Measurements from ENCODE around the gene USP4.
"Not testable (repeated sequence)": the region's sequence is repeated elsewhere in the genome, so short reads cannot be mapped to it uniquely, and the experiment has no call there.

USP4 gene

DNA sequence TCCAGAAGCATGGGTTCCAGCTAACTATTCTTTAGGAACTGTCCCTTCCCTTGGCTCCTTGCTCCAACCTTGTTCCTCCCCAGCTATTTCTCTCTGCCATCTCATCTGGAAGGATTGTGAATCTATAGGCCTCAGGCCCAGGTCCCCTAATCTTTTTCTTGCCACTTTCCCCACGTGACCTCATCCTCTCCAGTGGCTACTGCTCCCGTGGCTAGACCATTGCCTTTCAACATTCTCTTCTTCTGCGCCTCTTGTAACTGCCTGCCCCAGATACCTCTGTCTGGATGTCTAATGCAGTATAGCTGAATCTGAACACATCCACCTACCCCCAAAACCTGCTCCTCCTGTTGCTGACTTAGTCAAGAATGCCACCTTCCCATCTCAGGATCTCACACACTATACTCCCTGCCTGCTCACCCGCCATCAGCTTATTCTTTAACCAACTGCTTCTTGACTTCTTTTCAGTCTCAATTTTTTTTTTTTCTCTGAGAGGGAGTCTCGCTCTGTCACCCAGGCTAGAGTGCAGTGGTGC, 13.1 kb upstream of the USP4 start:
- no peak for DNase-seq (ENCODE audit: low read depth in 2 of 3, low spot score in 2 of 3)

DNA sequence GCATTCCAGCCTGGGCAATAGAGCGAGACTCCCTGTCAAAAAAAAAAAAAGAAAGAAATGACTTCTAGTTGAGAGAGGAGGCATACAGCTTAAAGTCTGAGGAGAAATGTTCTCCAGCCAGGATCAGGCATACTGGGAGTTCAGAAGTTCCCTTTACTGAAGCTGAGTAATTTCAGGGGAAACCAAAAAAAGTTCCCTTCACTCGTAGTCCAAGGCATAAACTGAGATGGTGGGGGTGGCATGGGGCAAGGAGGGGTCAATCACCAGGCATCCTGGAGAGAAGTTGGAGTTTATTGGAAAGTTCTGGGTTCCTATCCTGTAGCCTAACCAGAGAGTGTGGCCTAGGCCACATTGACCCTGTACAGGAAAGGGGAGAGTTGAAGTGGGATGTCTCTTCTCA, 12.4 kb upstream of the USP4 start:
- no peak for DNase-seq (ENCODE audit: low read depth in 2 of 3, low spot score in 2 of 3)

DNA sequence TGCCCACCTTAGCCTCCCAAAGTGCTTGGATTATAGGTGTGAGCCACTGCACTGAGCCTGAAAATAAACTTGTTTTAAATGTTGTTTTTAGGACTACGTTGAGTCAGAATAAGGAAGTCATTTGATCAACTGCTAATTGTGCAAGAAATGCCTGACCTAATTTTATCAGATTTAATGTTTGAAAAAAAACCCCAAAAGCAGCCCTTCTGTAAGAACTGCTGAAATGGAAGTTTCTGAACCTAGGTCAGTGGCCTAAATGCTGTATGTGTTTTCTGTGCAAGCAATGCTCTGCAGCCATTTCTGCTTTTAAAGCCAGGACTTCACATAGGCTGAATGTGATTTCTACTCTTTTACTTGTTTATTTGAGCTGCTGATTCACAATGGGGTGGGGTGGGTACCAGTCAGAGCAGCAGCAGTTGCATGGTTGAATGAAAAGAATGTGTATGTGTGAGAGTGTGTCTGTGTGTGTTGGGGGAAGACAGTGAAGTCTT, 11.7 kb upstream of the USP4 start:
- no peak for DNase-seq (ENCODE audit: low read depth in 2 of 3, low spot score in 2 of 3)

DNA sequence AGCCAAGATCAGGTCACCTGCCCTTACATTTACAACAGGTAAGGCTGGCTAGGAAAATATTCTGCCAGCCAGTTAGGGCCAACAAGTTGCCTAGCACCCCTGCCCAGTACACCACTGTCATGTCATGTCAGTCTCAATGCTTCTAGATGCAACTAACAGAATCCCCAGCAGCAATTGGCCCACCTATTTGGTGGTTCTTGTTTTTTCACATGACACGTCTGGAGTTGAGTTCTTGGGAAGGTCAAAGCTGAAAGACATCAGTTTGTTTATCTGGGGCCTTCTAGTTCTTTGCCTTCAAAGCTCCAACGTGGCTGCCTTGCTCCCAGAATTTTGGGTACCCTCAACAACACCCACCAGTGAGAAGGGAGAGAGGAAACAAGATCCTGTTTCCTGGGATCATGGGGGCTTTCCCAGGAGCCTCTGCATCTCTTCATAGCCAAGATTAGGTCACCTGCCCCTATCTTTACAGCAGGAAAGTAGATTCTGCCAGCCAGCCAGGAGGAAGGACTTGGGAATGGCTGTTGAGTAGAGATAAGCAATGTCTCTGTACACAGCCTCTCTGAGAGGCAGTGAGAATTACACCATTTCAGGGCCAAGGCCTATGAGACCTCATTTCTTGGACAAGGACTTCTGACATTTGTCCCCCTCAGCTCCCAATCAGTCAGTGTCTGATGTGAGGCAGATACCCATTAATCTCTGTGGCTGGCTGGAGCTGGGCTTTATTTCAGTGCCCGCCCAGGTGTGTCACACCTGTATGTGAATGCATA, 9.7 kb upstream of the USP4 start:
- no peak for DNase-seq (ENCODE audit: low read depth in 2 of 3, low spot score in 2 of 3)

DNA sequence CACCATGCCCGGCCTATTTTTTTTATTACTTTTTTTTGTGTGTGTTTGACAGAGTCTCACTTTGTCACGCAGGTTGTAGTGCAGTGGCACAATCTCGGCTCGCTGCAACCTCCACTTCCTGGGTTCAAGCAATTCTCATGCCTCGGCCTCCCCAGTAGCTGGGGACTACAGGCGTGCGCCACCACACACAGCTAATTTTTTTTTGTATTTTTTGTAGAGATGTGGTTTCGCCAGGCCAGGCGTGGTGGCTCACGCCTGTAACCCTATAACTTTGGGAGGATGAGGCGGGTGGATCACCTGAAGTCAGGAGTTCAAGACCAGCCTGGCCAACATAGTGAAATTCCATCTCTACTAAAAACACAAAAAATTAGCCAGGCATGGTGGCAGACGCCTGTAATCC, 8.5 kb upstream of the USP4 start:
- not testable (repeated sequence) for DNase-seq (ENCODE audit: low read depth in 2 of 3, low spot score in 2 of 3)

DNA sequence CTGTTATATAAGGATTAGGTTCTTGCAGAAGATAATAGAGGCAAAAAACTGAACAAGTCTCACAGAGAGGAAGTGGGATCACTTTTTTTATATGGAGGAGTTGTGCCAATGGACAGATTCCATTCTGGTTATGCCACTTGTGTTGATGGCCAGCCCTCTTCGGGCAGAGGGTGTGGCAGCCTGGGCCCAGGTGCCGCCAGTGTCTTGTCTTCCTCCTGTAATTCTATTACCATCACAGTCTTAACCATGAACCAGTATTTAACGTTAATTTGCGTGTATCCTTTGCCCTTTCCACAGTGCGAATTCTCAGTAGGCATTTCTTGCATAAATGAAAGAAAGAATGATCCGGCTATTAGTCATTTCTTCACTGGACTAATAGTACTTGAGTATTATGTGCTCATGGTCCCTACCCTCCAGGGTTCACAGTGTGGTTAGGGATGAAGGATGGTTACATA, 7.0 kb upstream of the USP4 start:
- no peak for DNase-seq (ENCODE audit: low read depth in 2 of 3, low spot score in 2 of 3)

DNA sequence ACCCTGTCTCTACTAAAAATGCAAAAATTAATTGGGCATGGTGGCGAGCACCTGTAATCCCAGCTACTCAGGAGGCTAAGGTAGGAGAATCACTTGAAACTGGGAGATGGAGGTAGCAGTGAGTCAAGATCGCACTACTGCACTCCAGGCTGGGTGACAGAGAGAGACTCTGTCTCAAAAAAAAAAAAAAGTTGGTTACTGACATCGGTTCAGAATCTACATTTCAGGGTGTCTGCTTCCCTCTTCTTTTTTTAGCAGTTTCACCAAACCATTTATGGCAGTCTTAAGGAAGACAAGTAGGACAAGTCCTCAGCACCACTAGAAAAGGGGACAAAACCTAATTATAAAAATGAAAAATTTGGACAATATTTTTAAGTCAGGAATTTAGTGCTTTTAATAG, 3.3 kb upstream of the USP4 start:
- no peak for DNase-seq (ENCODE audit: low read depth in 2 of 3, low spot score in 2 of 3)

DNA sequence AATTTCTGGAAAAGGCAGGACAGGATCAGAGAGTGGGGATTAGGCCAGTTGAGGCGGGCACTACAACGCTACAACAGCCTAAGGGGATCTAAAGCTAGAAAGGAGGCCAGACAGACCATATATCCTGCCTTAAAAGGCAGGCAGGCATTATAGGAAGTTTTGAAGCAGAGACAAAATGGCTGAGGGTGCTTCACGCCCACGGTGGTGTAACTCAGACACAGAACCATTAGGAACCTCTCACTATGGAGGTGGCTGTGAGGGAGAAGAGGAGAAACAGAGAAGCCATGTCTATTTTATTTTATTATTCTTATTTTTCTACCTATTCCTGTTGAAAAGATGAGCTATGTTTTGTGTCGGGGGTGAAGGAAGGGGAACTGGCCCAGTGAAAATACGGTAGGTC, 2.1 kb upstream of the USP4 start:
- DNase-seq (ENCODE audit: low read depth in 2 of 3, low spot score in 2 of 3), result no peak

DNA sequence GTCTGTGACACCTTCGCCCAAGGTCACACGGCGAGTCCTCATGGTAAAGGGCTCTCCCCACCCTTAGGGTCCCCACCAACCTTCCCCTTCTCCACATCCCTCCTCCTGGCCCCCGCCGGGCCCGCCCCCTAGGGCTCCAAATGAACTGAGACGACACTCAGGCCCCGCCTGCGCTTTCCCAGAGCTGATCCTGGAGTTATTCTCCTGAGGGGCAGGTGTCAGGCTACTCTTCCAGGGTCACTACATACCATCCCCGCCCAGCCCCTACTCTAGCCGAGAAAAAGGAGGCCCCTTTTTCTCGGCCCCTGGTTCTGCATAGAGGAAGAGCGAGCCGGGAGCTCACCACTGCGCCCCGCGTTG, 292 bp downstream of the USP4 start:
- DNase-seq (ENCODE audit: low read depth in 2 of 3, low spot score in 2 of 3), result peak in 1 of 3 experiments; percentile 7

DNA sequence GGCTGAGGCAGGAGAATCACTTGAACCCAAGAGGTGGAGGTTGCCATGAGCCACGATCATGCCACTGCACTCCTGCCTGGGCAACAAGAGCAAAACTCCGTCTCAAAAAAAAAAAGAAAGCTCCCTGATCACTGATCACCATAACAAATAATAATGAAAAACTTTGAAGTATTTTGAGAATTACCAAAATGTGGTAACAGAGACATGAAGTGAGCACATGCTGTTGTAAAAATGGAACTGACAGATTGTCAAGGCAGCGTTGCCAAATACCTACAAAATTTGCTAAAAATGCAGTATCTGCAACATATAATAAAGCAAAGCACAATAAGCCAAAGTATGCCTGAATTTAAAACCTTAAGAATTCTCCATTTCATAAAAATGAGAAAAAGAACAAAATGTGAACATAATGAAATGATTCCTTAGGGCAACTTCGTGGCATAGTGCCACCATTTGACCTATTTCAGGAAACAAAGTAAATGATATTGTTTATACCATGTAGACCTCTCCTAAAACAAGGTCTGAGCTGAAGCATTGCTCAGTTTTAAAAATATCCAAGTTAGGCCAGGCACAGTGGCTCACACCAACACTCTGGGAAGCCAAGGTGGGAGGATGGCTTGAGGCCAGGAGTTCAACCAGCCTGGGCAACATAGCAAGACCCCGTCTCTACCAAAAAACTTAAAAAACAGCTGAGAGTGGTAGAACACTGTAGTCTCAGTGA, 5.8 kb downstream of the USP4 start:
- no peak for DNase-seq (ENCODE audit: low read depth in 2 of 3, low spot score in 2 of 3)

DNA sequence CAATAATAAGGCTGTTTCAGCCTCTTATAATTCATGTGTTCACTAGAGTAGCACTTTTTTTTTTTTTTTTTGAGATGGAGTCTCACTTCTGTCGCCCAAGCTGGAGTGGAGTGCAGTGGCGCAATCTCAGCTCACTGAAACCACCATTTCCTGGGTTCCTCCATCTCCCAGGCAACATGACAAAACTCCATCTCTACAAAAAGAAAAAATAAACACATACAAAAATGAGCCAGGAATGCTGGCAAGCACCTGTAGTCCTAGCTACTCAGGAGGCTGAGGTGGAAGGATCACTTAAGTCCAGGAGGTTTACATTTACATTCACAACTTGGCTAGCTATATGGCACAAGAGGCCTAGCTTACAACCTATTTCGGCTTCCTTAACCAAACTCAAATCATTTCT, 6.8 kb downstream of the USP4 start:
- no peak for DNase-seq (ENCODE audit: low read depth in 2 of 3, low spot score in 2 of 3)

DNA sequence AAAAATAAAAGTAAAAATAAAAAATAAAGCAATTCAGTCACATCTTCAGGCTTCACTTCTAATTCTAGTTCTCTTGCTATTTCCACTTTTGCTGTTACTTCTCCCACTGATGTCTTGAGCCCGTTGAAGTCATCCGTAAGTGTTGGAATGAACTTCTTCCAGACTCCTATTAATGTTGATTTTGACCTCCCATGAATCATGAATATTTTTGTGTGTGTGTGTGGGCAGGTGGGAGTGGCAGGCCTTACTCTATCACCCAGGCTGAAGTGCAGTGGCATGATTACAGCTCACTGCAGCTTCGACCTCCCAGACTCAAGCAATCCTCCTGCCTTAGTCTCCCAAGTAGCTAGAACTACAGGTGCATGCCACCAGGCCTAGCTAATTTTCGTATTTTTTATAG, 10.7 kb downstream of the USP4 start:
- DNase-seq (ENCODE audit: low read depth in 2 of 3, low spot score in 2 of 3), result no peak

DNA sequence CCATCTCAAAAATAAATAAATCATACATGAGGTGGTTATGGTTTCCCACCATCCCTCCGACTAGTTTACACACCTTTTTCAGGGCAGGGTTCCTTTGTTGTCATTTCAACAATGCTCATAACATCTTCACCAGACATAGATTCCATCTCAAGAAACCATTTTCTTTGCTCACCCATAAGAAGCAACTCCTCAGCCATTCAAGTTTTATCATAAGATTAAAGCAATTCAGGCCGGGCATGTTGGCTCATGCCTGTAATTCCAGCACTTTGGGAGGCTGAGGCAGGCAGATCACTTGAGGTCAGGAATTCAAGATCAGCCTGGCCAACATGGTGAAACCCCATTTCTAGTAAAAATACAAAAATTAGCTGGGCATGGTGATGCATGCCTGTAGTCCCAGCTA, 11.5 kb downstream of the USP4 start:
- DNase-seq (ENCODE audit: low read depth in 2 of 3, low spot score in 2 of 3), result not testable (repeated sequence)

DNA sequence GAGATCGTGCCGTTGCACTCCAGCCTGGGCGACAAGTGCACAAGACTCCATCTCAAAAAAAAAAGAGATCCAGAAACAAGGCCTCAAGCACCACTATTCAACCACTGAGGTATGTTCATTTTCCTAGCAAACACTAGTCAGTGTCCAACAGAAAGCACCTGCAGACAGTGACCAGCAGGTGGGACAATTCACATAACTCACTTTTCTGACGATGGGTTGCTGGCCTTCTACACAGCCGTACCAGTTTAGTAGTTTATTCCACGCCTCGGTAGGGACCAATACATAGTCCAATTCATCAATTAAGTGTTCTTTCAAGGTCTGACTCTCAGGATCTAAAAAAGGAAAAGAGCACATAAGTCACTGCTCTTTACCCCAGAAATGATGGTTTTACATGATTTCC, 12.4 kb downstream of the USP4 start:
- DNase-seq (ENCODE audit: low read depth in 2 of 3, low spot score in 2 of 3), result no peak

DNA sequence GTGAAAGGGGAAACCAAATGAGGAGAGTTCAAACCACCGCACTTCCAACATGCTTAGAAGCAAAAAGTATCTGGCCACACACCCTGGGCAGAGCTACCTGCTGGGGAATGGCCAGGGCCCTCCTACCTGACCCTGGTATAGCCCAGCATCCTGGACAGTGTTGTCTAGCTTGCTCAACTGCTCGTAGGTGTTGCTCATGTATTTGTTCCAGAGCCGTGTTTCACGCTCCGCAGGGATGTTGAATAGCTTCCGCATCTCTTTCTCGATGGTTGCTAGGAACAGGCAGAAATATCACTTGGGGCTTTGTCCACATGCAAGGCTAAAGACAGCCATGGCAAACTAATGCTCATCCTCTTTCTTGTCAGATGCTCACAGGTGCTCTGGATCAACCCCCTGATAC, 15.1 kb downstream of the USP4 start:
- DNase-seq (ENCODE audit: low read depth in 2 of 3, low spot score in 2 of 3), result no peak

DNA sequence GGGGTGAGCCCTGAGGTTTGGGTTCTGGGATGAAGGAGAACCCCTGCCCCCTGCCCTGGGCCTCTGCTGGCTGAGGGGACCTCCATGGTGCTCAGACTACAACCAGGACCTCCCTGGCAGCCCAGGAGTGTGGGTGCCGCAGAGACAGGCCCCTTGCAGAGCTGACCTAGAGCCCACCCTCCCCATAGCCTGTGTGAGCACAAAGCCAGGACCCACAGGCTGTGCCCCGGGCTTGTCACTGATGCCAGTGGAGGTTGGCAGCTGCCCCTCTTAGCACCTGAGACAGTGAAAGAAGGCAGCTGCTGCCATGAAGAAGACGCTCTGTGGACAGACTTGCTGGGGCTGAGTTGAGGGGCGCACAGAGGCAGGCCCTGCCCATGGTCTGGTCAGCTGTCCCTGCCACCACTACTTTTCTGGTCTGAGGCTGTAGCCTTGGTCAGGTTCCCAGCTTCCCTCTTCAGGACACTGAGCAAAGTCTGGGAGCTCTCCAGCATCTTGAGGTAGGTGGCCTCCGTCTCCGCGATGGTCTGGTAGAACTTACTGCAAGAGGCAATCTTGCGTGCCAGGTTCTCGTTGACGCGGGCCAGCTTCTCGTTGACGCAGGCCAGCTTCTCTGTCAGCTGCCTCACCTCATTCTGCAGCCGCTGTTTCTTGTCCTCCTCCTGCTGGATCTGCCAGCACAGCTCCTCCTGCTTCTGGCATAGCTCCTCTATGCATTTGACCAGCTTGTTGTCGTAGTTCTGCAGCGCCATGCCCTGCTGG, 23.0 kb downstream of the USP4 start:
- no peak for DNase-seq (ENCODE audit: low read depth in 2 of 3, low spot score in 2 of 3)

DNA sequence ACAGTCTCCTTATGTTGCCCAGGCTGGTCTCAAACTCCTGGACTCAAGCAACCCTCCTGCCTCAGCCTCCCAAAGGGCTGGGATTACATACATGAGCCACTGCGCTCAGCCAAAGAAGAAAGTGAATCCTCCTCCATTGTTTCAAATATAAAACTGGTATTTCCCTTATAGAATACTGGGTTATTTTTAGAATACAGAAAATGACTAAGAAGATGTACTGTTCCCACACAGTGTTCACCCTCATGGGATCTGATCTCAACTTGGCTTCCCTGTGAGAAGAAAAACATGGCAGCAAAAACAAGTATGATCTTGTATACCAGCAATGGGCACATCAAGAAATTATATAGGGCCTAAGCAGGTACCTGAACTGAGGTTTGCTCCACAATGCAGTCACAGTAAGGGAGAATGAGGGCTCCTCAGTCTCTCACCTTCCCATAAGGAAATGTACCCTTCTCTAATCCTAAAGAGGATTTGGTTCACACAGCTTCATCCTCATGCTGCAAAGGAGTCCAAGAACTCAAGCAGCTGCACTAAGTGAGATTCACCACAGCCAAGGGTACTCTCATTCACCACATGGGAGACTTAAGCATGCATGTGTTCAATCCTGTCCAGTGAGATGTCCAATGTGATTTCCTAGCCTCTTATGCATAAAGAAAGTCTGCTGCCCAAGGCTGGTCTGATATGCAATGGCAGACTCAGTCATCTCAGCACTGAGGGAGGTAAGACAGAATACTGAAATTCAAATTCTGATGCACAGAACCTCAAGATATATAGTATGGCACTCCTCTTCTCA, 25.8 kb downstream of the USP4 start:
- DNase-seq (ENCODE audit: low read depth in 2 of 3, low spot score in 2 of 3), result no peak

DNA sequence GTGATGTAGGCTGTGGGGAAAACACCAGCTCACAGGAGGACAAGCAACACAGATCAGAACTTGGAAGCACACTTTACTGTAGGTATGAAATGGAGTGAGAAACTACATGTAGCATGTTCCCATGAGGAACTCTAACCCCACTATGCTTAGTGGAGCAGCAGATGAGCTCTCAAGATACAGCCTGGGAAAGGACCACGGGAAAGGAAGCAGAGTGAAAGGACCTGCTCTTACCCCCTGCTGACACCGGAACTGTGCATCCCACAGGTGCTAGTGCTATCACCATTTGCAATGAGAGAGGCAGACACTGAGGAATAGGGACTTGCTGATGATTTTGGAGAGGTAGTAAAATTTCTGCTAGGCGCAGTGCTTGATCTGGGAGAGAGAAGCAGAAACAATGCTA, 28.6 kb downstream of the USP4 start:
- DNase-seq (ENCODE audit: low read depth in 2 of 3, low spot score in 2 of 3), result no peak

DNA sequence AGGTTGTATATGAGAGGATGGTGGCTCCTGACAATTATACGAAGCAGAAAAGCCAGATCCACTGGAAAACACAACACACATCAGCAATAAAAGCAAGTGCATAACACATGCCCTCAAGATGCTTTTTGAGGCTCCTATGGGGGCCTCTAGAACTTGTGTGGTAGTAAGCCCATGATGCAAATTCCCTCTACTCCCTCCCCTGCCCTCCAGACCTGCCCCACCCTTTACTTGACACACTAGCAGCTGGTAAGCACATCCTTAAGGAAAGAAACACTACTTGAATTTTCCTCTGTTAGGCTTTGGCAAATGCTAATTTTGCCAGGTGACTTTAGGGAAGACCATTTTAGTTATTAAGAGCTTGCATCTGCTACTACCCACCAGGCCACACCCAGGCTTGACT, 29.2 kb downstream of the USP4 start:
- no peak for DNase-seq (ENCODE audit: low read depth in 2 of 3, low spot score in 2 of 3)

DNA sequence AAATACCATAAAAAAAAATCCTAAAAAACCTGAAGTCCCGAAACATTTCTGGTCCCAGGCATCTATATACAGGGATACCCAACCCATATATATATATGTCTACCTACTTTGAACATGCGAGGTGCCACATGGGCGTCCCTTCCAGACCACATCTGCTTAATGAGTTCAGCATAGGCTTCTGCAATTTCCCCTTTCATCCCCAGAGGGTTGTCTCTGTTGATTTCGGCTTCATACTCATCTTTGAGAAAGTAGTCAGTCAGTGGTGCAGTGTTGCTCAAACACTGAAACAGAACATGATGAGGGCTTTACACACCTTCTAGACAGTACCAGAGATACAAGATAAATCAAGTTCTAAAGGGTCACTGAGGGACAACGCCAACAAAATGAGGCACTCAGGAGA, 34.2 kb downstream of the USP4 start:
- no peak for DNase-seq (ENCODE audit: low read depth in 2 of 3, low spot score in 2 of 3)

DNA sequence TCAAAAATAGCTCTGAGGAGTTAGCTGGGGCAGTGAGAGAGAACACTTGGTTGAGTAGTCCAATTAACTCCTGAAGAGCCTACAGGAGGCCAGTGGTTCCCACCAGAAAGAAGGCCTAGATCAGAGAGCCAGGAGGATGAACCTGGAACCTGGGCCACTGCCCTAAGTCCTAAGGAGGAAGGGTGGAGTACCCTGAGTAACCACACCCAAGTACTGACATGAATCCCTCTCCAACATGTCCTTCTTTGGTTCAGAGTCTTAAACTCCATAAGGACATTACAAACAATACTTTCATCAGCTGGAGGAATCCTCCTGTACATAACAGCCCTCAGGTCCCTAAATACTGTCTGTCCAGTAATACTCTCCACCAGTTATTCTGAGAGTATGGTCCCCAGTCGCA, 37.2 kb downstream of the USP4 start:
- DNase-seq (ENCODE audit: low read depth in 2 of 3, low spot score in 2 of 3), result no peak

Data from activated CD8-positive, alpha-beta memory T cell treated with anti-CD3 and anti-CD28 coated beads for 48 hours (primary cell).